IMR-90 (cell line): ENCODE results near the gene GNB5. TPM values are rescaled to one million over a fixed set of nuclear protein-coding genes. Genes with fewer than 3 reads are reported as not detected.

ENCODE experiments used
- ATAC-seq: fragments of 200-7000 bp; cut with Tn5 transposase; 2 replicates; pipeline ENCODE4 v1.9.1; 2020; ENCODE audit warnings: low read depth, mild to moderate bottlenecking, moderate library complexity
- BruUV-seq: library from RNA; stranded (reverse); fragments of 400-500 nt; replicated peaks from 2 replicates; lab custom pipeline; 2021; lab: Mats Ljungman, UMichigan
- CTCF ChIA-PET: fragments of 300-600 bp; formaldehyde crosslinking; extraction: SDS; loops from one replicate; lab custom pipeline; 2021; ENCODE audit warnings: antibody characterized with exemption; lab: Yijun Ruan, JAX
- POLR2A ChIA-PET: fragments of 300-600 bp; sonication (Branson Sonifier 250); formaldehyde crosslinking; loops from one replicate; lab custom pipeline; 2022; ENCODE audit warnings: antibody characterized with exemption; ENCODE audit not compliant: unreplicated experiment; lab: Charles Lee
- DNase-seq: peaks from one replicate; pipeline ENCODE4 v3.0.0; 2013
- H2AFZ ChIP-seq: replicated peaks from 2 replicates; pipeline ENCODE3; 2013; ENCODE audit warnings: low read length, mild to moderate bottlenecking; ENCODE audit not compliant: poor library complexity
- H2AK5ac ChIP-seq: 2 replicates; pipeline ENCODE4 v1.6.1; 2013; ENCODE audit warnings: low read depth, low read length, inconsistent platforms
- H2AK9ac ChIP-seq: replicated peaks from 2 replicates; pipeline ENCODE3; 2013; ENCODE audit warnings: mild to moderate bottlenecking, low read depth, low read length, moderate library complexity; ENCODE audit not compliant: poor library complexity
- H2BK120ac ChIP-seq: 2 replicates; pipeline ENCODE4 v1.6.1; 2013; ENCODE audit warnings: low read depth, low read length, inconsistent platforms
- H2BK15ac ChIP-seq: 3 replicates; pipeline ENCODE4 v1.6.1; 2013; ENCODE audit warnings: low read depth, low read length, inconsistent platforms
- H2BK20ac ChIP-seq: 2 replicates; pipeline ENCODE4 v1.6.1; 2013; ENCODE audit warnings: low read depth, mild to moderate bottlenecking, inconsistent platforms, low read length, moderate library complexity
- H2BK5ac ChIP-seq: 2 replicates; pipeline ENCODE4 v1.6.1; 2013; ENCODE audit warnings: mild to moderate bottlenecking, low read depth, low read length, inconsistent platforms; ENCODE audit not compliant: poor library complexity, severe bottlenecking
- H3K14ac ChIP-seq: replicated peaks from 2 replicates; pipeline ENCODE4 v1.6.1; 2013; ENCODE audit warnings: low read depth, low read length, inconsistent platforms
- H3K18ac ChIP-seq: 2 replicates; pipeline ENCODE4 v1.6.1; 2013; ENCODE audit warnings: low read depth, low read length, control low read depth
- H3K23ac ChIP-seq: 2 replicates; pipeline ENCODE4 v1.6.1; 2013; ENCODE audit warnings: low read depth, low read length, inconsistent platforms
- H3K27ac ChIP-seq: 2 replicates; pipeline ENCODE4 v1.5.1; 2013; ENCODE audit warnings: mild to moderate bottlenecking, control low read depth, low read length; ENCODE audit not compliant: insufficient read depth
- H3K27me3 ChIP-seq: 2 replicates; pipeline ENCODE4 v1.6.1; 2013; ENCODE audit warnings: low read length; ENCODE audit not compliant: control insufficient read depth, insufficient read depth
- H3K36me3 ChIP-seq: 2 replicates; pipeline ENCODE4 v1.6.1; 2013; ENCODE audit warnings: low read length, mixed read lengths; ENCODE audit not compliant: control insufficient read depth, insufficient read depth
- H3K4ac ChIP-seq: 2 replicates; pipeline ENCODE4 v1.6.1; 2013; ENCODE audit warnings: low read depth, low read length, inconsistent platforms
- H3K4me1 ChIP-seq: 2 replicates; pipeline ENCODE4 v1.6.1; 2013; ENCODE audit warnings: low read length, mixed read lengths; ENCODE audit not compliant: control insufficient read depth, insufficient read depth
- H3K4me2 ChIP-seq: 2 replicates; pipeline ENCODE4 v1.6.1; 2013; ENCODE audit warnings: low read depth, mild to moderate bottlenecking, control low read depth, low read length, moderate library complexity
- H3K4me3 ChIP-seq: 2 replicates; pipeline ENCODE4 v1.5.1; 2013; ENCODE audit warnings: low read depth, mild to moderate bottlenecking, control low read depth, low read length, moderate library complexity; ENCODE audit not compliant: insufficient read depth
- H3K56ac ChIP-seq: 2 replicates; pipeline ENCODE4 v1.6.1; 2013; ENCODE audit warnings: low read length, inconsistent platforms; ENCODE audit not compliant: insufficient read depth; ENCODE audit errors: extremely low read depth
- H3K79me1 ChIP-seq, 2 experiments: 2 replicates each; pipeline ENCODE4 v1.6.1; 2013; ENCODE audit warnings: low read length in 2 of 2, inconsistent platforms in 1 of 2, low read depth in 1 of 2
- H3K9ac ChIP-seq: 2 replicates; pipeline ENCODE4 v1.6.1; 2013; ENCODE audit warnings: low read depth, low read length, control low read depth
- H3K9me1 ChIP-seq: 2 replicates; pipeline ENCODE4 v1.6.1; 2013; ENCODE audit warnings: low read length, inconsistent platforms; ENCODE audit not compliant: insufficient read depth
- H3K9me3 ChIP-seq: 2 replicates; pipeline ENCODE4 v1.6.1; 2013; ENCODE audit warnings: low read length; ENCODE audit not compliant: control insufficient read depth, insufficient read depth
- H4K20me1 ChIP-seq: 2 replicates; pipeline ENCODE4 v1.6.1; 2013; ENCODE audit warnings: low read length, inconsistent platforms; ENCODE audit not compliant: insufficient read depth
- H4K5ac ChIP-seq: 2 replicates; pipeline ENCODE4 v1.6.1; 2013; ENCODE audit warnings: mild to moderate bottlenecking, low read depth, low read length, control low read depth
- H4K8ac ChIP-seq, 2 experiments: 2 replicates each; pipeline ENCODE4 v1.6.1; 2013; ENCODE audit warnings: low read depth in 2 of 2, low read length in 2 of 2, control low read depth in 1 of 2, inconsistent platforms in 1 of 2
- H4K91ac ChIP-seq: 2 replicates; pipeline ENCODE4 v1.6.1; 2013; ENCODE audit warnings: low read depth, low read length, inconsistent platforms; ENCODE audit not compliant: insufficient read depth
- CHD1 ChIP-seq: IDR thresholded peaks from 2 replicates; pipeline ENCODE4 v1.6.1; 2012; ENCODE audit warnings: low read depth, low read length, improper control_type of control experiment
- MAZ ChIP-seq: IDR thresholded peaks from 2 replicates; pipeline ENCODE4 v1.6.1; 2012; ENCODE audit warnings: low read depth, mild to moderate bottlenecking, low read length, improper control_type of control experiment, moderate library complexity, borderline replicate concordance
- MXI1 ChIP-seq: IDR thresholded peaks from 2 replicates; pipeline ENCODE4 v1.6.1; 2012; ENCODE audit warnings: low read depth, mild to moderate bottlenecking, low read length, moderate library complexity, borderline replicate concordance
- RAD21 ChIP-seq: IDR thresholded peaks from 2 replicates; pipeline ENCODE4 v1.6.1; 2012; ENCODE audit warnings: low read length, improper control_type of control experiment
- WGBS, 2 experiments: methylation state at CpG; one replicate each; pipeline versions ENCODE4 v1.1.5 to v1.1.7; 2013; ENCODE audit warnings: missing lambda C conversion rate in 2 of 2; ENCODE audit not compliant: insufficient read length in 1 of 2; ENCODE audit errors: extremely low coverage in 2 of 2; 5-methylcytosine and 5-hydroxymethylcytosine counted together
- dilution Hi-C: fragments of 300-500 bp; cut with HindIII; formaldehyde crosslinking; loops from one replicate; pipeline ENCODE4 v1.14.3; 2018; ENCODE audit warnings: low sequenced_read_pairs; ENCODE audit not compliant: unreplicated experiment
- in situ Hi-C: fragments of 300-500 bp; cut with MboI; formaldehyde crosslinking; loops from 3 replicates; pipeline ENCODE4 v1.14.3; 2019; ENCODE audit warnings: low sequenced_read_pairs, inconsistent platforms, mixed read lengths
- intact Hi-C: fragments of 100-400 bp; cut with micrococcal nuclease; formaldehyde crosslinking; loops from 2 replicates; pipeline ENCODE4 v1.10.0; 2022
- polyA plus RNA-seq, 3 experiments: library from polyadenylated mRNA; depleted of rRNA; stranded (reverse); fragments of >200 nt; gene quantifications; 2 replicates each; pipeline ENCODE4 v1.2.3, GENCODE V29; 2012; ENCODE audit warnings: low replicate concordance in 1 of 3
- total RNA-seq: library from RNA; depleted of rRNA; stranded (reverse); fragments of >200 nt; gene quantifications from 2 replicates; pipeline ENCODE4 v1.2.3, GENCODE V29; 2012
- TF ChIP-seq, protein P1 (sequence below): fragments of 150-350 bp; IDR thresholded peaks from 2 replicates; pipeline ENCODE4 v1.6.1; 2016; ENCODE audit warnings: low read depth, mild to moderate bottlenecking, low read length, moderate library complexity, borderline replicate concordance

Gene GNB5
- total and polyA plus RNA-seq, 2 of the 4 experiments (the other 2 are of a cell fraction) = 27.7 to 33.2 TPM

DNA sequence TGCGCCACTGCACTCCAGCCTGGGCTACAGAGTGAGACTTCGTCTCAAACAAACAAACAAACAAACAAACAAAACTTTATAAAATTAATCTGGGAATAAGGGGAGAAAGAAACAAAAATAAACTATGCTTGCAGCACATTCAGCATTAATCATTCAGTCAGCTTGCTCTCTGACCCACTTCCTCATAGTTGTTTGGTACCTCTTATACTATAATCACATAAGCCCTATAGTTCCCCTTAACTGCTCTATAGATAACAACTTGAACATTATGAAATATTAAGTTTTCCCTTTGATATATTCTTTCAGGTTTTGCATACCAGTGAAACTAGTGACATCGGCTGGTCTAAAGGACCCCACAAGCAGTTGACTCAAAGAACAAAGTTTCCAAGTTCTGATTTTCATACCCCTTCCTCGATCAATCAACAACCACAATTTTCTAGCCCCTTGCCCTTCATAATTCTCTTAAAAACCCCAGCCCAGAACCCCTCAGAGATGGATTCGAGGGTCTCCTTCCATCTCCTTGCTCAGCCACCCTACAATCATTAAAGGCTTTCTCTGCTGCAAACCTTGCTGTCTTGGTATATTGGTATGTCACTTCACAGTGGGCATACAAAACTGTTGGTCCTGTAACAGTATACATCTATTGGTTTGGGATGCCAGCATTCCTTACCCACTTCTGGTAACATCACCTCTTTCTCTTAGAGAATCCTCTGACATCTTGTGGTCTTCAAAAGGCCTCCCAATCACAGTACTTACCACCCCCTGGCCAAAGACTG, 105.0 kb downstream of the GNB5 start:
- Histone ChIP-seq H2BK5ac (no peak overlapping the region), H3K56ac (no peak overlapping the region), H3K27me3 (no peaks in the 10 kb centered on the region), H2BK15ac (no peak overlapping the region), H3K4me1 (peaks cover 2% of the 10 kb centered on the region; the same call in 1 of the 2 replicates), H3K9me3 (peaks cover 6% of the 10 kb centered on the region), H2BK120ac (no peak overlapping the region), H3K23ac (no peak overlapping the region), H3K27ac (no peak overlapping the region), H4K5ac (no peak overlapping the region), H4K8ac (no peak overlapping the region), H4K91ac (no peak overlapping the region), H2AK5ac (no peak overlapping the region), H3K4ac (no peak overlapping the region), H3K9me1 (no peaks in the 10 kb centered on the region), H3K18ac (no peak overlapping the region), H3K4me3 (no peak overlapping the region), H2BK20ac (no peak overlapping the region), H3K79me1 (no peaks in the 10 kb centered on the region), H3K14ac (no peak overlapping the region), H2AFZ (no peak overlapping the region), H2AK9ac (no peak overlapping the region), H4K20me1 (no peaks in the 10 kb centered on the region), H3K9ac (no peak overlapping the region), H3K4me2 (no peak overlapping the region), H3K36me3 (no peaks in the 10 kb centered on the region)
- TF ChIP-seq CHD1 (no peak), MXI1 (no peak), RAD21 (no peak), MAZ (no peak)
- TF ChIP-seq, protein P1, sequence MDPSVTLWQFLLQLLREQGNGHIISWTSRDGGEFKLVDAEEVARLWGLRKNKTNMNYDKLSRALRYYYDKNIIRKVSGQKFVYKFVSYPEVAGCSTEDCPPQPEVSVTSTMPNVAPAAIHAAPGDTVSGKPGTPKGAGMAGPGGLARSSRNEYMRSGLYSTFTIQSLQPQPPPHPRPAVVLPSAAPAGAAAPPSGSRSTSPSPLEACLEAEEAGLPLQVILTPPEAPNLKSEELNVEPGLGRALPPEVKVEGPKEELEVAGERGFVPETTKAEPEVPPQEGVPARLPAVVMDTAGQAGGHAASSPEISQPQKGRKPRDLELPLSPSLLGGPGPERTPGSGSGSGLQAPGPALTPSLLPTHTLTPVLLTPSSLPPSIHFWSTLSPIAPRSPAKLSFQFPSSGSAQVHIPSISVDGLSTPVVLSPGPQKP = no peak
- ATAC-seq = no peak
- intact Hi-C loops = no loop called here
- no peak for DNase-seq
- CTCF ChIA-PET = no interaction called here
- POLR2A ChIA-PET = no interaction called here
- in situ Hi-C loops = no loop called here
- WGBS, 2 experiments = 100% methylated on average over 1 of the region's 5 CpGs; no CpG with 5 or more reads in 1 of the 2 experiments
- dilution Hi-C loops = no loop called here
- no TSS peak for BruUV-seq
